ENCODE measurements around the gene ZNF697.

DNA sequence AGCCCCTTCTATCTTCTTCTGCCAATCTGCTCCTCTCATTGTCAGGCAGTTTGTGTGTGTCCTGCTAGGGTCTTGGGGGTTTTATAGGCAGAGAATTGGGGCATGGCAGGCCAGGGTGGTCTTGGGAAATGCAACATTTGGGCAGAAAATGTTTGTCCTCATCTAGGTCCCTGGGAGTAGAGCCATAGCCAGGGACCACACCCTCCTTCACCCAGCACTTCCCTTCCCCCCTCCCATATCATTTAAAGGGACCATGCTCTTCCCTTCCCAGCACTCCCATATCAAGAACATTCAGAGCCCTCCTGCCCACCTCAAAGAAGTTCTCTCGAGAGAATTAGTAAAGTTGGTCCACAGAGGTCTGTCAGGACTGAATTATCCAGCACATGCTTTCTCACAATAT is 41.7 kb downstream of the ZNF697 start:
- no peak for TF ChIP-seq CTCF (IDR thresholded peaks at IDR 0.05)
- TF ChIP-seq EP300 (IDR thresholded peaks at IDR 0.05): no peak
- TF ChIP-seq POLR2AphosphoS5 (IDR thresholded peaks at IDR 0.05): no peak
